Measurements from ENCODE around the gene SF3B3.
A peak's percentile ranks its signal among the peaks of the same experiment; 100 is the strongest.
"Not testable (repeated sequence)": the region's sequence is repeated elsewhere in the genome, so short reads cannot be mapped to it uniquely, and the experiment has no call there.

SF3B3 gene

GRCh38 chr16:70512456-70512855 is 11.2 kb upstream of the SF3B3 start:
- DNase-seq: no peak

- DNase-seq: no peak
Measured at GRCh38 chr16:70520612-70521297, 2.9 kb upstream of the SF3B3 start.

GRCh38 chr16:70522216-70523075 is 1.2 kb upstream of the SF3B3 start:
- no peak for DNase-seq

- DNase-seq: peak; percentile 56
Measured at GRCh38 chr16:70523076-70523742, 407 bp upstream of the SF3B3 start, which contains the start of gene COG4. Gene COG4 (minus strand): TSS chr16:70523554. CDS start chr16:70523543, 11 bp downstream.

- not testable (repeated sequence) for DNase-seq
Measured at GRCh38 chr16:70524399-70524825, 796 bp downstream of the SF3B3 start.

DNA sequence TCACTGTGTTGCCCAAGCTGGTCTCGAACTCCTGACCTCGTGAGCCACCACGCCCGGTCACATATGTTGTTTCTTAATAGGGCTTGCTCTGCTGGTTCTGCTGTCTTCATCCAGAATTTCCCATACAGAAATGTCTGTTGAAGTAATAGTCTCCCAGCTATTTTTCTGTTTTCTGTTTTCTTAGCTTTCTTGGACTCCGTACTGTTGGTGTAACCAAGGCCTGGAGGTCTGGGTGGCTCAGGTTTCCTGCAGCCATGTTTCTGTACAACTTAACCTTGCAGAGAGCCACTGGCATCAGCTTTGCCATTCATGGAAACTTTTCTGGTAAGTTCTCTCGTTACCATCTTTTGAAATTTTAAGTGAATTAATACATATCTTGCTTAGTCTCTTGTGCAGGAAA is 2.8 kb downstream of the SF3B3 start:
- DNase-seq: no peak

DNA sequence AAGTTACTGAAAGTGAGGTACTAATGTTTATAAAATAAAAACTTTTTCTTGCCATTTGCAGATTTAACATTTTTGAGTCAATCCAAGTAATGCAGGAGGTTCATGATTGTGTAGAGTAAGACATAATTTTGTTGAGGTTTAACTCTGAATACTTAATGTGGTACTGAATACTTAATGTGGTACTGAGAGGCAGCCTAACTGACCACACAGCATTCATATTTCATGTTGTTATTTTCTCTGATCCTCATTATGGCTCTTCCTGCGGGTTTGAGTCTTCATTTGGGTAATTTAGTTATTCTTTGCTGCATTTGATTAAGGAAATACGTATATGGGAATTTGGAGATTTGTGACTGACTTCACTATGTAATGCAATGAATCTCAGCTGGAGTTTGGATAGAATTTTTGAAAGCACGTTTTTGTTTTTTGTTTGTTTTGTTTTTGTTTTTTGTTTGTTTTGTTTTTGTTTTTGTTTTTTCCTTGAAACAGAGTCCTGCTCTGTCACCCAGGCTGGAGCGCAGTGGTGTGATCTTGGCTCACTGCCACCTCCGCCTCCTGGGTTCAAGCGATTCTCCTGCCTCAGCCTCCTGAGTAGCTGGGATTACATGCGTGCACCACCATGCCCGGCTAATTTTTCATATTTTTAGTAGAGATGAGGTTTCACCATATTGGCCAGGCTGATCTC is 3.8 kb downstream of the SF3B3 start:
- DNase-seq: no peak

DNA sequence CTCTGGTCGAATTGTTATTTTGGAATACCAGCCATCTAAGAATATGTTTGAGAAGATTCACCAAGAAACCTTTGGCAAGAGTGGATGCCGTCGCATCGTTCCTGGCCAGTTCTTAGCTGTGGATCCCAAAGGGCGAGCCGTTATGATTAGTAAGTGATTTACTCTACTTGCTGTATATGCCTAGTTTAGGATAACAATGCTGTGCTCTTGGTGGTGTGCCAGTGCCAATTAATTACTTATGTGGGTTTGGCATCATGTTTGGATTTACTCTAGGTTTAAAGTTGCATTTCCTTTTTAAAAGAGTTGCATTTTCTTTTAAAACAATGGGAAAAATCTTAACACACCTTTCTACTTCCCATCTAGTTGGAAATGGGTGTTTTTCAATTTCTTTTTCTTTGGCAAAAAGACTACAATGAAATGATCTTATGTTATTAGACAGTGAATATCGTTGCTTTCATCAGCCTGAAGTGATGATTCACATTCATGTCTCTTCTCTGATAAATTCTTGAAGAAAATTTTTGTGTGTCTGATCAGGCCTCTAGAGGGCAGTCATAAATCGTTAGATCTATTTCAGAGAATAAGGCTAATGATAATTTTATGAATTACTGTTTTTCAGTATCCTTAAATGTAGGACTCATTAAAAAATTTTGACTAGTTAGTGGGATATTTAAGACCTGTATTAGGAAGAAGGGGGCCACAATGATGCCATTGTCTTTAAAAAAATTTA is 5.6 kb downstream of the SF3B3 start:
- no peak for DNase-seq

DNA sequence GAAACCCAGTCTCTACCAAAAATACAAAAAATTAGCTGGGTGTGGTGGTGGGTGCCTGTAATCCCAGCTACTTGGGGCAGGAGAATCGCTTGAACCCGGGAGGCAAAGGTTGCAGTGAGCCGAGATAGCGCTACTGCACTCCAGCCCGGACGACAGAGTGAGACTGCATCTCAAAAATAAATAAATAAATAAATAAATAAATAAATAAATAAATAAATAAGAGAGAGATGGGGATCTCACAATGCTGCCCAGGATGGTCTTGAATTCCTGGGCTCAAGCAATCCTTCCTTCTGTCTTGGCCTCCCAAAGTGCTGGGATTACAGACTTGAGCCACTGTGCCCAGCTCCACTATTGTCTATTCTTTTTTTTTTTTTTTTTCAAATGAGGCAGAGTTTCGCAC is 6.3 kb downstream of the SF3B3 start:
- DNase-seq: not testable (repeated sequence)

GRCh38 chr16:70534971-70535370 is 11.4 kb downstream of the SF3B3 start:
- no peak for DNase-seq

GRCh38 chr16:70540994-70541393 is 17.4 kb downstream of the SF3B3 start:
- no peak for DNase-seq

- DNase-seq: no peak
Measured at GRCh38 chr16:70544548-70544947, 20.9 kb downstream of the SF3B3 start.

- DNase-seq: no peak
Measured at GRCh38 chr16:70548936-70549335, 25.3 kb downstream of the SF3B3 start.

DNA sequence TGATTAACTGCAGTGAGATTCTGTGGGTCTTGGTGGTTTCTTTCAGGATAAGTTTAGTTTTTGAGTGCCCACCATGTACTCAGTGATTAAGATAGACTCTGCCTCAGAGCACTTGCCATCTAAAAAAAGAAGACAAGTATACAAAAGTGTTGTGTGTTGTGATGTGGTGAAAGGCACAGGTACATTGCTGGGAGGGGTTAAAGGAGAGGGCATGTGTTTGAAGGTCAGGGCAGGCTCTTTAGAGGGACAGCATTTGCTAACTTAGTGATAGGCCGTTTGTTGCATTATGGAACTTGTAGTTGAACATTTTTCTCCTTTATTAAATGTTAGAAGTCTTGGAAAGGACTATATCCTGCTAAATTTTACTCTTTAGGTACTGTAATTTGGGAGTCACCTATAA is 26.5 kb downstream of the SF3B3 start:
- no peak for DNase-seq

DNA sequence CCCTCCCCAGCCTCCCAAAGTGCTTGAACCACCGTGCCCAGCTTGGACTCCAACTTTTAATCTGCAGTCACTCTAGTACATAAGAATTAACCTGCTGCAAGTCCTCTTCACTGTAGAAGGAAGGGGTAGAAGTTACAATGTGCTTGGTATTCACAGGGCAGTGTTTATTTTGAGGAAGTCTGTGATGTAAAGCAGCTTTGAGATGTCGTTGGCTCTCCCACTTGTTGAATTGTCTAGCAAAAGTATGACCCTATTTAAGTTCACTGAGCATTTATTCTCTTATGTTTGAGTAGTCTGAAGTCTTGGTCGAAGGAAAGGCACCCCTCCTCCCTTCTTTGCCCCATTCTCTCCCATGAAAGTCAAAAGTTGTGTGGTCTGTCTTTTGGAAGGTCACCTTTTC is 28.2 kb downstream of the SF3B3 start:
- no peak for DNase-seq

- DNase-seq: no peak
Measured at GRCh38 chr16:70552675-70553074, 29.1 kb downstream of the SF3B3 start.

- DNase-seq: no peak
Measured at GRCh38 chr16:70553645-70554044, 30.0 kb downstream of the SF3B3 start.

GRCh38 chr16:70556063-70556462 is 32.4 kb downstream of the SF3B3 start:
- DNase-seq: no peak

DNA sequence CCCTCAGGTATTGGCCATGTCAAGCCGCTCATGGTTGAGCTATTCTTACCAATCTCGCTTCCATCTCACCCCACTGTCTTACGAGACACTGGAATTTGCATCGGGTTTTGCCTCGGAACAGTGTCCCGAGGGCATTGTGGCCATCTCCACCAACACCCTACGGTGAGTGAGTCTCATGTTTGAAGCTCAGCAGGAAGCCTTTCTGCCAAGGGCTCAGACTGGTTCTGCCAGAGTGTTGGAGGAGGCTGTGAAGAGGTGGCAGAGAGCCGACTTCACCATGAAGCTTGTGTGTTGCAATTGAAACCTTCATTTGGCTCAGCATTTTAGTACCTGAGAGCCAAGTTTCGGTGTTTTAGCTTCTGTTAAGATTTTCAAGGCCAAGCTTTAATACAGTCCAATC is 38.0 kb downstream of the SF3B3 start:
- no peak for DNase-seq

- DNase-seq: no peak
Measured at GRCh38 chr16:70563636-70564035, 40.0 kb downstream of the SF3B3 start.

DNA sequence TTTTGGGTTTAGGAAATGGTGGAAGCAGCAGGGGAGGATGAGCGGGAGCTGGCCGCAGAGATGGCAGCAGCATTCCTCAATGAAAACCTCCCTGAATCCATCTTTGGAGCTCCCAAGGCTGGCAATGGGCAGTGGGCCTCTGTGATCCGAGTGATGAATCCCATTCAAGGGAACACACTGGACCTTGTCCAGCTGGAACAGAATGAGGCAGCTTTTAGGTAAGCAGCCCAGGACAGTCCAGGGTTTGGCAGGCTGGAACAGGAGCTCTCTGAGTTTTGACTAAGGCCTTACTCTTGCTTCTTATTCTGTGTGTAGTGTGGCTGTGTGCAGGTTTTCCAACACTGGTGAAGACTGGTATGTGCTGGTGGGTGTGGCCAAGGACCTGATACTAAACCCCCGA is 41.4 kb downstream of the SF3B3 start:
- DNase-seq: no peak

GRCh38 chr16:70568601-70569237 is 45.1 kb downstream of the SF3B3 start:
- DNase-seq: no peak
